HepG2 (cell line): Measurements from ENCODE around the gene RBM18. TPM values are rescaled to one million over a fixed set of nuclear protein-coding genes. Genes with fewer than 3 reads are reported as not detected.

Experiments used
- MLLT10 ChIP-seq: sonication (generic); formaldehyde crosslinking; IDR thresholded peaks from 2 replicates; pipeline ENCODE4 v1.4.0; 2020; ENCODE audit warnings: missing genetic modification reagents
- PAXIP1 ChIP-seq: sonication (generic); formaldehyde crosslinking; conservative IDR thresholded peaks from 2 replicates; pipeline ENCODE4 v1.4.0; 2020; ENCODE audit warnings: mild to moderate bottlenecking, missing genetic modification reagents, moderate library complexity
- SIN3B ChIP-seq: fragments of 150-350 bp; IDR thresholded peaks from 2 replicates; pipeline ENCODE4 v1.6.1; 2014; ENCODE audit warnings: low read length
- SKIL ChIP-seq: sonication (generic); formaldehyde crosslinking; IDR thresholded peaks from 2 replicates; pipeline ENCODE4 v1.8.0; 2022; ENCODE audit warnings: missing genetic modification reagents, mild to moderate bottlenecking, moderate library complexity, borderline replicate concordance
- SUZ12 ChIP-seq: fragments of 150-350 bp; IDR thresholded peaks from 2 replicates; pipeline ENCODE4 v1.6.1; 2014; ENCODE audit warnings: low read depth, low read length
- THAP9 ChIP-seq: sonication (generic); formaldehyde crosslinking; IDR thresholded peaks from 2 replicates; pipeline ENCODE4; 2020; ENCODE audit warnings: missing genetic modification reagents, mild to moderate bottlenecking, borderline replicate concordance
- ZMAT5 ChIP-seq: sonication (generic); formaldehyde crosslinking; IDR thresholded peaks from 2 replicates; pipeline ENCODE4 v1.5.0; 2020; ENCODE audit warnings: mild to moderate bottlenecking, low read depth, missing genetic modification reagents, borderline replicate concordance
- ZNF292 ChIP-seq: sonication (generic); formaldehyde crosslinking; IDR thresholded peaks from 2 replicates; pipeline ENCODE4 v1.8.1; 2022; ENCODE audit warnings: mild to moderate bottlenecking, low read depth, missing genetic modification reagents, borderline replicate concordance
- ZNF407 ChIP-seq: sonication (generic); formaldehyde crosslinking; IDR thresholded peaks from one replicate; pipeline ENCODE4 v1.5.1; 2020; ENCODE audit warnings: mild to moderate bottlenecking, missing genetic modification reagents; ENCODE audit errors: not compliant biosample characterization
- polyA plus RNA-seq, 8 experiments: library from polyadenylated mRNA; depleted of rRNA in 3 of 8; stranded (reverse) in 7 of 8; unstranded in 1 of 8; fragments of >200 nt; fragmentation: Illumina TruSeq in 4 of 8; extraction: Trizol in 4 of 8; gene quantifications; 2 replicates each; pipeline versions ENCODE4 v1.2.1 to v1.2.3, GENCODE V29; 2011 to 2016; ENCODE audit warnings: low read depth in 4 of 8, missing spikeins in 1 of 8, mixed read lengths in 1 of 8; ENCODE audit not compliant: insufficient read depth in 1 of 8
- total RNA-seq, 5 experiments: library from RNA; depleted of rRNA; stranded (reverse); fragments of >200 nt; fragmentation: Illumina TruSeq; extraction: Trizol; gene quantifications; 2 replicates each; pipeline ENCODE4 v1.2.3, GENCODE V29; 2016; ENCODE audit warnings: low read depth in 1 of 5

Gene RBM18
- total and polyA plus RNA-seq, 2 of the 13 experiments (the other 11 are each of a cell fraction or from before 2014, with no cell fraction given): 12.6 to 16.6 TPM

- TF ChIP-seq ZNF407 (peak; percentile 66), ZNF292 (CRISPR knock-in tag) (no peak), PAXIP1 (CRISPR knock-in tag) (no peak), THAP9 (CRISPR knock-in tag) (no peak), ZMAT5 (CRISPR knock-in tag) (no peak), SIN3B (no peak), SUZ12 (no peak), MLLT10 (CRISPR knock-in tag) (no peak), SKIL (CRISPR knock-in tag) (no peak)
These were observed 50.8 kb downstream of the RBM18 start (continued) for GRCh38 chr9:122213589-122214413.
